GOT3 (cell line): ENCODE measurements around the gene APOLD1.

ENCODE experiments used
- DNase-seq: peaks from one replicate; lab custom pipeline; 2025; ENCODE audit warnings: mixed read lengths; lab: John Stamatoyannopoulos, UW

The APOLD1 gene

GRCh38 chr12:12839873-12840579 is 54.6 kb downstream of the APOLD1 start:
- no peak for DNase-seq

GRCh38 chr12:12840580-12840899 is 55.1 kb downstream of the APOLD1 start:
- no peak for DNase-seq
